Skin epidermis (tissue), 12 donors: Measurements from ENCODE around the gene SLC43A1.
A peak's percentile ranks its signal among the peaks of the same experiment; 100 is the strongest.

Experiments
- H3K27ac ChIP-seq, 21 experiments: fragments of 200-600 bp; sonication (generic) in 11 of 21; one replicate each; pipeline ENCODE4 v1.5.0; 2020; ENCODE audit warnings: mild to moderate bottlenecking in 3 of 21, inconsistent platforms in 2 of 21, moderate library complexity in 2 of 21
- H3K4me3 ChIP-seq, 7 experiments: fragments of 200-600 bp; sonication (generic) in 2 of 7; one replicate each; pipeline ENCODE4 v1.5.0; 2020; ENCODE audit warnings: inconsistent platforms in 2 of 7, mild to moderate bottlenecking in 2 of 7, moderate library complexity in 1 of 7

Gene SLC43A1

DNA sequence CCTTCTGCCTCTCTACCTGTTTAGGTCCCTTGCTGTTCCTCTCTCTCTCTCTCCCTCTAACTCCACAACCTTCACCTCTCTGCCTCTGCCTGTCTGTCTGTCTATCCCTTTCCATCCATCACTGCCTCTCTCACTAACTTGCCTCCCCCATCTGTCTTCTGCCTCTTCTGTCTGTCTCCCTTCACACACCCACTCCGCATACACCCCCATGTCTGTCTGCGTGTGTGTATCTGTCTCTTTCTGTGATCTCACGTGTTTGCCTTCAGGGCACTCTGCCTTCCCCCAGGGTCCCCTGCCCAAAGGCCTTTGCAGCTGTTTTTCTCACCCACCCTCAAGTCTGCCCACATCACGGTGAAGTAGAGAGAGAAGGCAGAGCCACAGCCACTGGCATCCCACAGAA, 47.2 kb downstream of the SLC43A1 start:
- H3K27ac ChIP-seq, result no peak overlapping the region
- no peak overlapping the region for H3K4me3 ChIP-seq

DNA sequence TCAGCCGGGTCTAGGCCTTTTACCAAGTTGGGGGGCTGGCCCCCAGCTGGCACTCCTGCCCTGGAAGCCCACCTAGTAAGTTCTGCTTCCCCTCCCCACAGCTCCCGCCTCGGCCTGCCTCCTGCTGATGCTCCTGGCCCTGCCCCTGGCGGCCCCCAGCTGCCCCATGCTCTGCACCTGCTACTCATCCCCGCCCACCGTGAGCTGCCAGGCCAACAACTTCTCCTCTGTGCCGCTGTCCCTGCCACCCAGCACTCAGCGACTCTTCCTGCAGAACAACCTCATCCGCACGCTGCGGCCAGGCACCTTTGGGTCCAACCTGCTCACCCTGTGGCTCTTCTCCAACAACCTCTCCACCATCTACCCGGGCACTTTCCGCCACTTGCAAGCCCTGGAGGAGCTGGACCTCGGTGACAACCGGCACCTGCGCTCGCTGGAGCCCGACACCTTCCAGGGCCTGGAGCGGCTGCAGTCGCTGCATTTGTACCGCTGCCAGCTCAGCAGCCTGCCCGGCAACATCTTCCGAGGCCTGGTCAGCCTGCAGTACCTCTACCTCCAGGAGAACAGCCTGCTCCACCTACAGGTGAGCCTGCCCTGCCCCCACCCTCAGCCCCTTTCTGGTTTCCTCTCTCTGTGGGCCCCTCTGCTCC, 47.9 kb downstream of the SLC43A1 start:
- Histone ChIP-seq H3K27ac (no peak overlapping the region), H3K4me3 (no peak overlapping the region)

DNA sequence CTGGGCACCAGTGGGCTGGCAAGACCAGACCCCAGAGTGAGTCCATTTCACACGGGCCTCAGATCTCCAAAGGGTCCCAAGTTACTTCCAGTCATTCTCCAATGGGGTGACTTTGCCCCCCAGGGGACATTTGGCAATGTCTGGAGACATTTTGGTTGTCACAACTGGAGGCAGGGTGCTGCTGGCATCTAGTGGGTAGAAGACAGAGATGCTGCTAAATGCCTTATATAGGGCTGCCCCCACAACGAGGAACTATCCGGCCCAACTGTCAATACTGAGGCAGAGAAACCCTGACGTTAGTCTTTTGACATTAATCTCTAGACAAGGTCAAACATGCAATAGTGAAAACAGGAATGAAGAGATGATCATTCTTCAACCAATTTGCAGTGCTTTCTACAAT, 48.8 kb downstream of the SLC43A1 start:
- no peak overlapping the region for H3K4me3 ChIP-seq
- no peak overlapping the region for H3K27ac ChIP-seq

DNA sequence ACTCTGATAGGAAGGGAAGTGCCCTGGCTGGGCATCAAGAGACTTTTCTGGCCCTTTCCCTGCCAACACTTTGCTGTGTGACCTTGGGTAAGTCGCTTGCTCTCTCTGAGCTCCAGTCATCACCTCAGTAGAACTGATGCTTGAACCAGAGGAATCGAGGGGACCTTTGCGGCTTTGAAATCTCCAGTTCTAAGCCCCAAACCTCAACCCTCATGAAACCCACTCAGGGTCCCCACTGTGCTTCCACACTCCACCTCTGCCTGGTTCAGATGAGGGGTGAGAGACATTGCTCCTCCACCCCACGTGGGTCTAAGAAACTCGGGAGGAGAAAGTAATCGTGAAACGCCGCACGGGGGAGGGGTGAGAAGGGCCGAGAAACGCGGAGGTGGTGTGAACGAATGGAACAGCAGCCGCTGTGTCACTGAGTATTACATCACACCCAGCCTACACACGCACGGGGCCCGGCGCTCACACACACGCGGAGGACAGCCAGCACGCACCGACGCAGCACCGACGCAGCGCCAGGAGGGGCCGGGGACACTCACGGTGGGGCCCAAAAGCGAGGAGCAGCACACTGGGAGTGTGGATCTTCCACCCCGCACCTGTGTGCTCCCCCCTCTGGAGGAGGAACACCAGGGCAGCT, 50.8 kb downstream of the SLC43A1 start:
- Histone ChIP-seq H3K4me3 (no peak overlapping the region), H3K27ac (no peak overlapping the region)

DNA sequence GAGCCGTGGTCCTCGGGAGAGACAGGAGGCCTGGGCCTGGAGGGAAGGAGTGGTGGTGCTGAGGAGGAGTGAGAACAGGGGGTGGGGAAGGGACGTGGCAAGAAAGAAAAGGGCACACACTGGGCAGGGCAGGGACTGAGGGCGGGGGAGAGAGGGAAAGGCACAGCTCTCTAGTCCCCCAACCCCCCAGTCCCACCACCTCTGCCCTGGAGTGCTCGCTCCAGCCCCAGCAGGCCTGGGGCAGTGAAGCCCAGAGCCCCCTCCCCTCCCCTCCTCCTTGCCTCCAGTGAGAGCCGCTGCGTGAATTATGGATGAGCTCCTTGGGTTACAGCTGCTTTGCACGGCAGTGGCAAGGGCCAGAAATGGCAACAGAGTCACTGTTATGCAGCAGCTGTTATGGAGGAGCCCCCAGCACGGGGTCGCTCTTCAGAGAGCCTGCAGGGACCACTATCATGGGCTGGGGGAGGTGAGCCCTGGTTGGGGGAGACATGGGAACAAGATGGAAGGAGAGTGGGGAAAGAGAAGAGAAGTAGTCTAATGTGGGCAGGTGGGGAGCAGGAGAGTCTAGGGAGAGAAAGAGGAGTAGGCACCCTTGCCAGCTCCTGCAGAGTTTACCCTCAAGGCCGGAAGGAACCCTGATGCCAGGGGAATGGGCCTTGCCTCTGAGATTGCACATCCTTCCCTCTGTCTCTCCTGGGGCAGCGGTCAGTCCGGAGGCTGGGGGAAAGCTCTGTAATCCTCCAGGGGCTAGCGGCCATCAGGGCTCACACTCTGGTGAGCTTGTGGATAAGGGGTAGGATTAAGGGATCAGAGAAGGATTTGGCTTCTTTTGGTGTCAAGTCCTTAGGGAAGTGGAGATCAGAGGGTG, 51.6 kb downstream of the SLC43A1 start:
- no peak overlapping the region for H3K4me3 ChIP-seq
- H3K27ac ChIP-seq, result no peak overlapping the region

DNA sequence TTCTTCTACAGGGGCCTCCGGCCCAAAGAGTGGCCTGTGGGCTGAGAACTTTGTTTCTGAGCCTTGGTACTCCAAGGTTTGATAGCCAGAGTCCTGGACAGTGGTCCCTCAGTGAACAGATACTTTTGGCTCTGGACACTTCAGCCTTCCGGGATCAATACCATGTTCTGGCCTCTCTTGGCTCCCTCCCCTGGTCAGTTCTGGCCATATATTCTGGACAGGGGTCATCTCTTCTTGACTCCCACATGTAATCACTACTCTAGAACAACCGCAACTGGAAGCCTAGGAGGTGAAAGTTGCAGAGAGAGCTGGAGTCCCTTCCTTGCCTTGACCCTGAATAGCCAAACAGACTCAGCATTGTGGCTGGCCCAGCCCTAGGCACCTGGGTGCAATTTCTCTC, 52.9 kb downstream of the SLC43A1 start:
- H3K4me3 ChIP-seq, result no peak overlapping the region

DNA sequence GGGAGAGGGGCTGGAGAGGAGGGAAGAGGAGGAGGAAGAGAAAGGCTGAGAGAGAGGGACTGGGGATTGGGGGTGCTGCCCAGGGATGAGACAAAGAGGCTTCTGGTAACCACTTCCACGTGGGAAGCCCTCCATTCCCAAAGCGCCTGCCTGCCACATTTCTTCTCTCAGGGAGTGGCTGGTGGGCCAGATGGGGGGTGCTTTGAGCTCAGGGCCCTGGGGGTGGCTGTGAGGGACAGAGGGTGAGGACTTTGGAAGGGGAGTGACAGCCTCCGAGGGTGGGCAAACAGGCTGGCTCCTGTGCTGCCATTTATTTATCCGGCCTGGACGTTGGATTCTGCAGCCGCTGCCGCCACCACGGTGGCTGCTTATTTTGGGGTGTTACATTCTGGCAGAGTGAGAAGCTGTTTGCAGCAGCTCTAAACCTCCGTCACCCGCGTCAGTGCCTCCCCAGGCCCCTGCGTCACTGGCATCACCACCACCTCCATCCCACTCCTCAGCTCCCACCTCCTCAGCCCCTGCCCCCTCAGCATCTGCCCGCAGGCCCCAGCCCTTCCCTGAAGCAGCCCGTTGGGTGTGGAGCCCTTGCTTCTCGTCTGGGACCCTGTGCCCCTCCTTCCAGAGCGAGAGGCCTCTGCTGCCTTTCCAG, 53.5 kb downstream of the SLC43A1 start:
- H3K4me3 ChIP-seq, result no peak overlapping the region
- H3K27ac ChIP-seq, result no peak overlapping the region

More for the DNA sequence above, 52.9 kb downstream of the SLC43A1 start:
- no peak overlapping the region for H3K27ac ChIP-seq

DNA sequence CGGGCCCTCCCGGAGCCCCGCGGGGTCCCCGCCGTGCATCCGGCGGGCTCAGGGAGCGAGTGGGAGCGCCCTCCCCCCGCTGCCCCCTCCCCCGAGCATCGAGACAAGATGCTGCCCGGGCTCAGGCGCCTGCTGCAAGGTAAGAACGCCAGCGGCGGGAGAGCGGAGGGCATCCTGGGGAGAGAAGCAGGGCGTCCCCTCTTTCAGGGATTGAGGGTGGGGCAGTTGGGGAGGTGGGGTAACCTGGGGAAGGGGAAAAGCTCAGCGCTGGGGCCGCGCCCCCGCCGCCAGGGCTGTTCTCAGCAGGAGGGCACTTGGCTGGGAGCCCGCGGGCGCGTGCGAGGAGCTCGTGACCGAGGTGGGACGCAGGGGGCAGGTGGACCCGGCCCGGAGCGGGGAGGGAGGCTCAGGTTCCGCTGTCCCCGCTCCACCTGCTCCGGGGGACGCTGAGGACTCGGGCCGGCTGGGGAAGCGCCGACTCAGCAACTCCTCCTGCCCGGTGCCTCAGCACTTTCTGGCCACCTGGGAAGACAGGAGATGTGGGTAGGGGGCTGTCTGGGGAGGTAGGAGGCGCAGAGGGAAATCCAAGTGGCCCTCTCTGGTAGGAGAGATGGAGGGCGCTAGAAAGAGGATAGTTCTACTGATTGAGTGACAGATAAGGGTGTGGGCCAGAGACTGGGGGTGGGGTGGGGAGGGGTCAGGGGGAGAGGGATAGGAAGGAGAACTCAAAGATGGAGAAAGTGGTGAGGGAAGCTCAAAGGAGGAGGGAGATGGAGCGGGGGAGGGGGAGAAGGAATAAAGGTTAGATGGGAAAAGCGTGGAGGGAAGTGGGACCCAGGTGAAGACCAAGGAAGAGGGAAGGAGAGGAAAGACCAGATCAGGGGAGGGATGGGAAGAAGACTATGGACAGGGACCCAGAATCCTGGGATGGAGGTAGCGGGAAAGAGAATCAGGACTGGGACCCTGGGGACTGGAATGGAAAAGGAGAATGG, 54.4 kb downstream of the SLC43A1 start:
- Histone ChIP-seq H3K4me3 (peak overlapping the region; percentile 30 to 50 (median 41)), H3K27ac (peak overlapping the region in 6 of 21 experiments; percentile 5 to 50 (median 26))

DNA sequence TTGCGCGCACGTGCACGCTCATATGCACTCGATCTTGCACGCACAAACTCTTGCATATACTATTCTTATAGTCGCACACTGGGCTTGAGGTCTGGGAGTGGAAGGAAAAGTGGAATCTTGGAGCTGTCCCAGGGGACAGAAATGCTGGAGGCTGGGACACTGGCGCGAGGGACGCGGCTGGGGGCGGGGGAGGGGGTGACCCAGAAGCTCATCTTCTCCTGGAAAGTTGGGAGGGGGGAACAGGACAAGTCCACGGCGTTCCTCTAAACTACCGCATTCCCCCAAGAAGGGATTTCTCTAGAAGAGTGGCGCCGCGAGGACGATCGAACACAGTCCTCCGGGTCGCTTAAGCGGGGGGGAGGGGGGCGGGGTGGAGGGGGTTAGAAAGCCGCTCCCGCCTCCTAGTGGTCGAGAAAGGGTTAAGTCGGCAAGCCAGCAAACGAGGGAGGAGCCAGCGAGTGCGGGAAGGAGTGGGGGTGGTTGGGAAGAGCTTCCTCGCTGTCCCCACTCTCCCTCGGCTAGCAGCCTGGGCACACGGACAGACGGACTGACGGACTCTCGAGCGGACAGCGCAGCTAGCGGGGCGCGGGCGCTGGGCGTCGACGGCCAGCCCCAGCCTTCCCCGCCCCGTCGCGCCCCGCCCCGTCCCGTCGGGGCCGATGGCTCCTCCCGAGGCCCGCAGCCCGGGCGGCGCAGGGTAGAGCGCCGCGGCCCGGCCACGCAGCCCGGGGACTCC, 55.3 kb downstream of the SLC43A1 start, which contains the start of gene RTN4RL2:
Gene RTN4RL2, plus strand, starts transcription at position 507 of the 736 bp plus-strand sequence. CDS start 338 bp downstream, outside the sequence.
- H3K4me3 ChIP-seq, result peak within 1 kb of the TSS; percentile 30 to 50 (median 41)
- peak within 1 kb of the TSS in 6 of 21 experiments; percentile 5 to 50 (median 26) for H3K27ac ChIP-seq

DNA sequence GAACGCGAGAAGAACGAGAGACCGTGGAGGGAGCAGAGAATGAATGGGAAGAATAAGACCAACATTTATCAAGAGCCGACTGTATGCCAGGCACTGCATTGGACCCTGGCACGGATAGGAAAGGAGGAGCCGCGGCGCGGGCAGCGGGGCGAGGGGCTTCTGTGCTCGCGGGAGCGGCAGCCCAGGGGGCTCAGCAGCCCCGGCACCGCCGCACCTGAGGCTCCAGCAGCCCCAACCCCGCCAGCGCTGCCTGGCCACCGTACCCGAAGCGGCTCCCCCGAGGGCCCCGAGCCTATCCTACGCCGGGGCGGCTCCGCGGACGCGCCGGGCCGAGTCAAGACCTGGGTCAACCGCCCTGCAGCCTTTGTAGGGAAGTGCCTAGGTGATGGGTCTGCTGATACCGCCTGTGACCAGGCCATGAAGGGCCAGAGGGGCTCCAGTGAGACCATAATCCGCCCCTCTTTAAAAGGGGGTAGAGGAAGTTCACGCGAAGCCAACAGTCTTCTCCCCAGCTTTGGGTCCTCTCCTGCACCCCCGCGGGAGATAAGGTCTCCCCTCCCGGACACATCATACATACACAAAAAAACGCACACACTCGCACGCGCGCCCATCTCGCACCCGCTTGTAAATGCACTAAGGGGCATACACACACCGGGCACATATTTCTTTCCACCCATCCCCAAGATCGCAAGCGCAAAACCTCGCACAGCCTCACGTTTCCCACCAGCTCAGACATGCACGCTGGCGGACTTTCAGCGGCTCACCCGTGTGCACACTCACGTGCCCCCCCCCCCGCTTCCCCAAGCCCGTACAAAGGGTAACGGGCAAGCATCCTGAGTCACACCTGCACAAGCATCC, 56.1 kb downstream of the SLC43A1 start:
- H3K27ac ChIP-seq, result peak overlapping the region in 1 of 21 experiments; percentile 50

DNA sequence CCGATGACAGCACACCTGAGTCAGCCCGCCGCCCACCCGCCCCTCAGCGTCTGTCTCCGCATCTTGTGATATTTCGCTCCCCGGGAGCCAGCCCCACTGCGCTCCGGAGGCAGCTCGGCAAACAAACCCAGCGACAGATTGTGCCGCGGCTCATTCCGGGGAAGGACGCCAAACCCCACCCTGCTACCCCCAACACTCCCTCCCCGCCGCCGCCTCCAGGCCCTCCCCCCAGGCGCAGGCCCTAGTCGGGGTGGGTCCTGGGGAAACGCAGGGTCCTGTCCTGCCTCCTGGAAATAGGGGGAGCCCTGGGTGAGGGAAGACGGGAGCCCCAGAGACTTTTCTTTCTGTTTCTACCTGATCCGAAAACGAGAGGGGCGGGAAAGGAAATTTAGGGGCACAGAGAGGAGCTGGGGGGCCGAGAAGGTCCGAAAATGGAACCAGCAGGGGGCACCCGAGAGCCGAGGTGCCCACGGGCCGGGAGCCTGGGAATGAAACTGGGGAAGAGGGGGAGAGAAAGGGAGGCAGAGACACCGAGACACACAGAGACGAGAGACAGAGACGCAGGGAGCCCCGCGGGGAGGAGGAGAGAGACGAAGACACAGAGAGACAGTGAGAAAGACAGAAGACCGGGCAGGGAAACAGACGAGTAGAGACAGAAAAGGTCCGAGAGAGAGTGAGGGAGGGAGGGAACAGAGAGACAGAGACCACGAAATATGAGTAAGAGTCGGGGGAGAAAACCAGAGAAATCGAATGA, 56.9 kb downstream of the SLC43A1 start:
- Histone ChIP-seq H3K27ac (peak overlapping the region in 3 of 21 experiments; percentile 6 to 50 (median 15)), H3K4me3 (peak overlapping the region; percentile 3 to 50 (median 34))

More for the DNA sequence above, 56.1 kb downstream of the SLC43A1 start:
- peak overlapping the region; percentile 22 to 50 (median 41) for H3K4me3 ChIP-seq

DNA sequence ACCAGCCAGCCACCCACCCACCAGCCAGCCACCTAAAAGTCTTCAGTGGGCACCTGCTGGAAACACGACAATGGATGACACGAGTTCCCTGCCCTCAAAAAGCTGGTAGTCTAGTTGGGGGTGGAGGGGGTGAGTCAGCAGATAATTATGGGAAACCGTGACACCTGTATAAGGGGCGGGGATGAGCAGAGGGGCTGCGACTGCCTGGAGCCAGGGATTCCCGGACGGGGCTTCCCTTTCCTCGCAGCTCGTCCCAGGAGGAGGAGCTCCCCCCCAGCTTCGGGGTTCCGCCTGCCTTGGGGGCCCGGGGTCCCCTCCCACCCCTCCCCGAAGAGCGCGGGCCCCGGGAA, 57.5 kb downstream of the SLC43A1 start:
- Histone ChIP-seq H3K4me3 (peak overlapping the region; percentile 3 to 50 (median 34)), H3K27ac (peak overlapping the region in 3 of 21 experiments; percentile 6 to 22 (median 15))

DNA sequence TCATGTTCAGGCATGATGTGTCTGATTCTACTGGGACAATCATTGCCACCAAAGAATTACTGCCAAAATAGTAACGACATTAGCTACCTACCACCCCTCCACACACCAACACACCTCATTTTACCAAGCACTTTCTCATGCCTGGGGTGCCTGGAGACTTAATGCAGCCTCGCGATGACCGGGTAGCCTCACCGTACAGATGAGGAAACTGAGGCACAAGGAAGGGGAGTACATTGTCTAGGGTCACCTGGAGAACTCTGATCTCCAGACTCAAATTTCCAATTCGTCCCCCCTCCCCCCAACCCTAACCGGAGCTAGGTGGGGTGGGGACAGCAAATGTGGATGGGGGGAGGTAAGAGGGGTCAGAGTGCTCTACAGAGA, 57.9 kb downstream of the SLC43A1 start:
- Histone ChIP-seq H3K4me3 (no peak overlapping the region), H3K27ac (no peak overlapping the region)

DNA sequence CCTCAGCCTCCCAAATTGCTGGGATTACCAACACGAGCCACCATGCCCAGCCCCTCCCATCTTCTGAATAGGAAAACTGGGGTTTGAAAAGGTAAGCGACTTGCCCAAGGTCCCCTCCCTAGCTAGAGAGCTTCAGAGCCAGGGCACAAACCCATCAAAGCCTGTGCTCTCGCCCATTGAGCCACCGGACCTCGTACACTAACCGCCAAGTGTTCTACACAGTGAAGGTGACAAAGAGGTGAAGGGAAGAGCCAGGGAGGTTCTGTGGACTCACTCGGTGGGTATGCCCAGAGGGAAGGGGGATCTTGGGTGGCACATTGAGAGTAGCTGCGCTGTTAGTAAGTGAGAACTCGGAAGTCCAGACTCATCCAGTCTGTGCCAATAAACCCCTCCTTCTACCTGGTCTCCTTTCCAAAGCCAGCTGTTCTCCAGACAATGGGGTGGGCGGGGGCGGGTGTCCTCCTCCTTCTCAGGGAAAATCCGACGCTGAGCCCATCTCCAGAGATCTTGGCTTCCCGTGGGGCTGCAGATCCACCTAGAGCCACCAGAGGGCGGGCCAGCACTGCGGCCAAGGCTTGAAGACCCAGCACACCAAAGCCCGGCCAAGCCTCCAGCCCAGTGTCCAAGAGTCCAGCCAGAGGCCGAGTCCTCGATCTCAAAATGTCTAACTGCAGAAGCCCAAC, 58.4 kb downstream of the SLC43A1 start:
- Histone ChIP-seq H3K4me3 (no peak overlapping the region), H3K27ac (no peak overlapping the region)

DNA sequence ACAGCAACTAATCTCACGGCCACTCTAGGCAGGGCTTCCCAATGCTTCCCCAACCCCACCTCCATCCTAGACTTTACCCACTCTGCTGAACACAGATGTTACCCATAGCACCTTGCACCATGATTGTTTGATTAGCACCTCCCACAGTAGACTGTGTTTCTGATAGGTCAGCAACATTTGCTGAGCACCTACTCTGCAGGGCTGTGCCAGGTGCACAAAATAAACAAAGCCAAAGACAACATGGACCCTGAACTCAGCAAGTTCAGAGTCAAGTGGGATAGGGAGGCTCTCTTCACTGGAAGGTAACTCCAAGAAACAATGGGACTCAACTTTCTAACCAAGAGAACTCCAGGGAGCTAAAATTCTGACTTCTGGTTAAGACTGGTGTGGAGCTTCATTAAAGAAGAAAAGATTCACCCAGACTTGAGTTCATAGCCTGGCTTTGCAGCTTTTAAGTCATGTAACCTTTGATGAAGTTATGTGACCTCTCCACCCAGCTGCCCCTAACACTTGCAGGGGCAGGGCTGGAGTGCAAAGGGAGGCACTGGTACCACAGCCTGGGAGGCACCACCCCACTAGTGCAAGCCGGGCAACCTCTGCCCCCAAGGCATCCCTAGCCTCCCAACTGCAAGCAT, 61.8 kb downstream of the SLC43A1 start:
- no peak overlapping the region for H3K27ac ChIP-seq
- H3K4me3 ChIP-seq, result no peak overlapping the region
